BE2C (cell line): Measurements from ENCODE around the gene TBXAS1.

Experiments
- DNase-seq: peaks from one replicate; pipeline ENCODE4 v3.0.0-alpha.2; 2020
- H3K27me3 ChIP-seq: fragments of 250-450 bp; sonication (Bioruptor Pico); 2 replicates; pipeline ENCODE4 v1.5.1; 2020; ENCODE audit warnings: mild to moderate bottlenecking
- H3K36me3 ChIP-seq: fragments of 250-450 bp; sonication (Bioruptor Pico); 2 replicates; pipeline ENCODE4 v1.5.1; 2020; ENCODE audit warnings: mild to moderate bottlenecking
- H3K4me1 ChIP-seq: fragments of 250-450 bp; sonication (Bioruptor Pico); 2 replicates; pipeline ENCODE4 v1.5.1; 2020
- H3K4me3 ChIP-seq: 2 replicates; pipeline ENCODE4 v1.5.1; 2011; ENCODE audit warnings: low read depth, low read length
- H3K9me3 ChIP-seq: fragments of 250-450 bp; sonication (Bioruptor Pico); 2 replicates; pipeline ENCODE4 v1.5.1; 2020
- CTCF ChIP-seq: IDR thresholded peaks from 2 replicates; pipeline ENCODE4 v1.5.1; 2012; ENCODE audit warnings: mild to moderate bottlenecking, low read depth, low read length

Gene TBXAS1

GRCh38 chr7:140005754-140006503 lies 176.9 kb downstream of the TBXAS1 start:
- Histone ChIP-seq H3K4me3 (no peak overlapping the region), H3K9me3 (no peaks in the 10 kb centered on the region), H3K27me3 (no peaks in the 10 kb centered on the region), H3K36me3 (no peaks in the 10 kb centered on the region), H3K4me1 (no peaks in the 10 kb centered on the region)
- DNase-seq: peak; percentile 64
- TF ChIP-seq CTCF: peak; percentile 72

- Histone ChIP-seq H3K9me3 (no peaks in the 10 kb centered on the region), H3K27me3 (no peaks in the 10 kb centered on the region), H3K4me1 (no peaks in the 10 kb centered on the region), H3K4me3 (no peak overlapping the region), H3K36me3 (no peaks in the 10 kb centered on the region)
- no peak for TF ChIP-seq CTCF
- no peak for DNase-seq
These were observed 177.5 kb downstream of the TBXAS1 start for GRCh38 chr7:140006600-140006999.

GRCh38 chr7:140007051-140007690 lies 178.1 kb downstream of the TBXAS1 start:
- no peak for TF ChIP-seq CTCF
- Histone ChIP-seq H3K9me3 (no peaks in the 10 kb centered on the region), H3K4me1 (no peaks in the 10 kb centered on the region), H3K27me3 (no peaks in the 10 kb centered on the region), H3K4me3 (no peak overlapping the region), H3K36me3 (no peaks in the 10 kb centered on the region)
- no peak for DNase-seq

GRCh38 chr7:140008755-140009610 lies 179.9 kb downstream of the TBXAS1 start:
- no peaks in the 10 kb centered on the region for H3K36me3 ChIP-seq
- H3K4me1 ChIP-seq: no peaks in the 10 kb centered on the region
- no peaks in the 10 kb centered on the region for H3K9me3 ChIP-seq
- no peak overlapping the region for H3K4me3 ChIP-seq
- TF ChIP-seq CTCF: no peak
- H3K27me3 ChIP-seq: no peaks in the 10 kb centered on the region
- DNase-seq: no peak

GRCh38 chr7:140009735-140010134 lies 180.7 kb downstream of the TBXAS1 start:
- no peaks in the 10 kb centered on the region for H3K27me3 ChIP-seq
- no peaks in the 10 kb centered on the region for H3K4me1 ChIP-seq
- no peak for DNase-seq
- no peaks in the 10 kb centered on the region for H3K9me3 ChIP-seq
- no peak for TF ChIP-seq CTCF
- H3K4me3 ChIP-seq: no peak overlapping the region
- no peaks in the 10 kb centered on the region for H3K36me3 ChIP-seq
